Aorta (tissue), 5 donors: ENCODE measurements around the gene ZNF687. TPM values are rescaled to one million over a fixed set of nuclear protein-coding genes. Genes with fewer than 3 reads are reported as not detected.

Source experiments
- ATAC-seq: fragments of 200-7000 bp; cut with Tn5 transposase; one replicate; pipeline ENCODE4 v1.9.1; 2022; ENCODE audit warnings: moderate library complexity; ENCODE audit not compliant: low FRiP score
- DNase-seq, 2 donors: peaks; one replicate each; pipeline ENCODE4 v3.0.0-alpha.2; 2020
- H3K27ac ChIP-seq, 2 donors: one replicate each; pipeline ENCODE4 v1.5.1; 2013; ENCODE audit warnings: low read length in 2 of 2, mild to moderate bottlenecking in 2 of 2, moderate library complexity in 2 of 2, control low read depth in 1 of 2, inconsistent platforms in 1 of 2, low read depth in 1 of 2
- H3K27me3 ChIP-seq, 2 donors: one replicate each; pipeline ENCODE4 v1.6.1; 2013; ENCODE audit warnings: control low read depth in 1 of 2, low read length in 1 of 2, mild to moderate bottlenecking in 1 of 2, moderate library complexity in 1 of 2; ENCODE audit not compliant: insufficient read depth in 2 of 2, control insufficient read depth in 1 of 2
- H3K36me3 ChIP-seq, 2 donors: one replicate each; pipeline ENCODE4 v1.6.1; 2013; ENCODE audit warnings: control low read depth in 1 of 2, low read length in 1 of 2, mild to moderate bottlenecking in 1 of 2; ENCODE audit not compliant: insufficient read depth in 2 of 2, control insufficient read depth in 1 of 2
- H3K4me1 ChIP-seq, 2 donors: one replicate each; pipeline ENCODE4 v1.6.1; 2013; ENCODE audit warnings: low read length in 2 of 2, control low read depth in 1 of 2, mild to moderate bottlenecking in 1 of 2, moderate library complexity in 1 of 2; ENCODE audit not compliant: insufficient read depth in 2 of 2, control insufficient read depth in 1 of 2
- H3K4me3 ChIP-seq, 2 donors: one replicate each; pipeline ENCODE4 v1.5.1; 2013; ENCODE audit warnings: low read length in 2 of 2, control low read depth in 1 of 2, mild to moderate bottlenecking in 1 of 2
- H3K9me3 ChIP-seq: one replicate; pipeline ENCODE4 v1.6.1; 2013; ENCODE audit warnings: mild to moderate bottlenecking, low read length; ENCODE audit not compliant: control insufficient read depth
- WGBS, 2 donors: extraction: QIAGEN DNeasy Blood & Tissue Kit; methylation state at CpG; one replicate each; pipeline ENCODE4 v1.1.7; 2013; 5-methylcytosine and 5-hydroxymethylcytosine counted together
- intact Hi-C, 2 donors: fragments of 100-400 bp; cut with DNase I; formaldehyde crosslinking; loops; one replicate each; pipeline versions ENCODE4 v1.14.2 to v1.15.0; 2022
- polyA plus RNA-seq, 2 donors: library from polyadenylated mRNA; stranded (reverse); fragments of 200-250 nt; gene quantifications; one replicate each; pipeline ENCODE4 v1.2.3, GENCODE V29; 2013
- total RNA-seq, 2 donors: library from RNA; stranded (reverse); fragmentation: NEBNext Ultra II Directional; extraction: Animal tissue kit (Norgen Biotek cat#: 25700); gene quantifications; one replicate each; pipeline ENCODE4 v1.2.1, GENCODE V29; 2021
- donor health status: healthy with polysubstance abuse.
- donor health status: Bipolar disorder and iron deficiency.
- donor health status: DM: no; HTN: no; CAD: no.
- donor health status: DM: no; HTN: no; CAD: no.
- donor health status: DM: yes; HTN: yes; CAD: no.

Gene ZNF687
- total and polyA plus RNA-seq, 4 donors: 7.7 to 24.0 (median 14.0) TPM

DNA sequence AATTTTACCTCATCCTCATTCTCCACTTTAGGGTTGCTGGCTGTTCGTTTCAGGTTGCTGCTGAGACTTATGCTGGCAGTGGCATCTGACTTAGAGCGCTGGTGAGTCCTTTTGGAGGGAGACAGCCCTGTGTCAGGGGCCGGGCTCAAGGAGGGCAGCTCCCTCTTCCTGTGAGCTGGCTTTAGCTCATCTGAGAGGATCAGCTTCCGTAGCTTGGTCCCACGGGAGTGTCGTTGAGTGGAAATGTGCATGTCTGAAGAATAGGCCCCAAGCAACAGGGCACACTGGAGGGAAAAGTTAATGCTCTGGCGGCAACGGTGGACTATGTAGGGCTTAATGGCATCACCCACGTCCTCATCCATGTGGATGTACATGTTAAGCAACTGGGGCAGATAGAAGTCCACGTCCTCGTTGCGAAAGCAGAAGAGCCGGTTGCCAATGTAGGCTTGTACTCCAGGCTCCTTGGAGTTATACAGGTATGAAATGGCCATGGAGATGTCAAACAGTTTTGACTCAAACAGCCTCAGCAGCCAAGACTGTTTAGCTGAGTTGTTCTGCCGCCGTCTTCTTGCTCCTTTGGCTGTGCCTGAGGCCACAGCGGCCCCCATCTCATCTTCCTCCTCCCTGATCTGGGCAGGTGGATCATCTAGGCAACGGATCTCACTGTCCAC is 33.6 kb downstream of the ZNF687 start:
- intact Hi-C loops: no loop called here

DNA sequence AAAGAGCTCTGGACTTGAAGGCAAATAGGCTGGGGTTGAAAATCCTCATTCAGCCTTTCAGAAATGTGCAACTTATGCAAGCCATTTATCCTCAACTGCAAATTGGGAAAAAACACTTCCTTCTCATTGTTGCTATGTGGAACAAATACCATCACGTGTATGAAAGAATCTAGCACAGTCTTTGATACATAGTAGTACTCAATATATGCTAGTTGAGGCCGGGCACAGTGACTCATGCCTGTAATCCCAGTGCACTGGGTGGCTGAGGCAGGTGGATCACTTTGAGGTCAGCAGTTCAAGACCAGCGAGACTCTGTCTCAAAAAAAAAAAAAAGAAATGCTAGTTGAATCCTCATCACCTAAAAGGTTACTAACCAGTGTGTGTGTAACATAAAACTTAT is 36.9 kb downstream of the ZNF687 start:
- ATAC-seq (no peak), DNase-seq (no peak)
- peaks cover 0 to 9% of the 10 kb centered on the region in 2 donors for H3K36me3 ChIP-seq
- H3K27ac ChIP-seq: no peak overlapping the region
- H3K4me1 ChIP-seq: peaks cover 0 to 5% of the 10 kb centered on the region in 2 donors
- intact Hi-C loops: no loop called here
- no peak overlapping the region for H3K4me3 ChIP-seq
- 74 to 75% methylated on average over 3 of the region's 3 CpGs for WGBS, 2 donors
- no peaks in the 10 kb centered on the region for H3K9me3 ChIP-seq
- H3K27me3 ChIP-seq: no peaks in the 10 kb centered on the region

More for the DNA sequence above, 33.6 kb downstream of the ZNF687 start:
- no peak for ATAC-seq
- Histone ChIP-seq H3K4me1 (peaks cover 2 to 4% of the 10 kb centered on the region in 2 donors), H3K4me3 (no peak overlapping the region), H3K36me3 (peaks cover 2 to 12% of the 10 kb centered on the region in 2 donors), H3K27me3 (no peaks in the 10 kb centered on the region), H3K27ac (no peak overlapping the region), H3K9me3 (no peaks in the 10 kb centered on the region)
- no peak for DNase-seq
- 88 to 91% methylated on average over 17 of the region's 17 CpGs for WGBS, 2 donors

DNA sequence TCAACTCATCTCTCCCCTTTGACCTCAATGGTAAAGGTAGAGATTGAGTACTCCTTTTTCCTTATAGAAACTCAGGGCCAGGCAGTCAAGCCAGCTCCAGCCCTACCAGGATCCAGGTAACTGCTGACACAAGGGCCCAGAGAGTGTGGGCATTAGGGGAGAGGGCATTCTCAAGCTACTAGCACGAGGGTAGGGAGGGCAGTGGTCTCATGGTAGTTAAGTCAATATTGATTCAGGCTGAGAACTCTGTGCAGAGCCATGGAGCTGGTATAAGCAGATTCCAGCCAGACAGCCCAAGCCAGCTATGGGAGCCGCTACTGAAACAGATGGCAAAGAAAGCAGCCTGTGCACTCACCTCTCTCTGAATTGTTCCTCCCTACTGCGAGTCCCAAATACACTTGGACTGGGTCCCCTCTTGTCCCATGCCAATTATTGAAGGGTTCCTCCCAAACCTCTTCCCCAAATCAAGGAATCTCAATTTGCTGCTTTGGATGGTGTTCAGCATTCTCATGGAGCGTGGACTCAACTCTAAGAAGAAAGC is 42.4 kb downstream of the ZNF687 start:
- H3K27me3 ChIP-seq: no peaks in the 10 kb centered on the region
- intact Hi-C loops: no loop called here
- H3K27ac ChIP-seq: no peak overlapping the region
- DNase-seq (no peak), ATAC-seq (no peak)
- H3K4me3 ChIP-seq: no peak overlapping the region
- no peaks in the 10 kb centered on the region for H3K9me3 ChIP-seq
- H3K4me1 ChIP-seq: peaks cover 2 to 5% of the 10 kb centered on the region in 2 donors
- H3K36me3 ChIP-seq: peaks cover 0 to 4% of the 10 kb centered on the region in 2 donors
- 76 to 84% methylated on average over 4 of the region's 4 CpGs for whole genome bisulfite sequencing, 2 donors

DNA sequence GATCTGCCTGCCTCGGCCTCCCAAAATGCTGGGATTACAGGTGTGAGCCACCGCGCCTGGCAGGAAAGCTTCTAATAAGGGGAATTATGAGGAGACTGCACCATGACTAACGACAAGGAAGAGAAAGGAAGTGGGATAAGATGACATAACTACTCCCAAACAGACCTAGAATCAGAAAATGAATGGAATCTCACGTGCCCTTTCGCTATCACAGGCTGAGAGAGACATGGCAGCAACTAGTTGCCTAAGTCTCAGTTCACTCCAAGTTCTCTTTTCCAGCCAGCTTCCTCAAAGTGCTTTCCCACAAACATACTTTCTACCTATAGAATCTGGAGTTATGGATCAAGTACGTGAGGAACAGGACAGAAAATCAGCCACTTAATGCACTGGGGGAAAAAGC is 43.1 kb downstream of the ZNF687 start:
- Histone ChIP-seq H3K27me3 (no peaks in the 10 kb centered on the region), H3K9me3 (no peaks in the 10 kb centered on the region), H3K4me3 (no peak overlapping the region), H3K36me3 (peaks cover 0 to 4% of the 10 kb centered on the region in 2 donors), H3K4me1 (peaks cover 2 to 5% of the 10 kb centered on the region in 2 donors), H3K27ac (no peak overlapping the region)
- intact Hi-C loops: loop anchor here in 1 of 2 donors (5.0 kb wide), 1 partner anchor 43 kb away; the partner anchor contains the start of gene ZNF687
- no peak for DNase-seq
- no peak for ATAC-seq
- WGBS, 2 donors: 83 to 87% methylated on average over 7 of the region's 7 CpGs

DNA sequence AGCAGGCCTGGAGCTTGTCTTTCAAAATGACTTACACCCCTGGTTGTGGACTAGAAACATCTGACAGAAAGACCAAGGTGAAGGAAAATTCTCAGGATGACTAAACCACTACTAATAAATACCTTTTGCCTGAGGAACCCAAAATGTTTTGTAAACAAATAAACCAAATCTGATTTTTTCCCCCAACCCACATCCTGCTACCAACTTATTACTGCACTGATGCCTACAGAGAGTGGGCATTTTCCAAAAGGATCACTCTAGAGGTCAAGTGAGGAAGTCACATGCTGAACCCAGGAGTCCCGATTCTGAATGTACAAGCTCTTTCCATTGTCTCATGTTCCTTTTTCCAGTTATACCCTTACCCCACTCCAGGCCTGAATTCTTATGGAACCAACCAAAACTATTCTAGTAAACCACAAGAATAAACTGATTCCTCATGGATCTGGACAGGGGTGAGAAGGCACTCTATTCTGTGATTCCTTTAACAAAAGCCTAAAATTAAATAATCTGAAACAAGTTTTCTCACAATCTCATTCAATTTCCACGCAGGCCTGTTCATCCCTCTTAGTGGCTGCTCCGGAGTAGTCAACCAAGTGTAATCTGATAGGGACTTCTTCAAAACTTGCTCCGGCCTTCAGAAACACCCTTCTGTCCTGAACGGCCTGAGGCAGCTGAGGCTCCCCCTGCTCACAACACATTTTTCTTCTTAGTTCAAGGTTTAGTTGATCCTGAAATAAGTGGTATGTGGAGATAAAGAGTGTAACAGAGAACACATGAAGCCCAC is 43.7 kb downstream of the ZNF687 start:
- Histone ChIP-seq H3K4me3 (peak overlapping the region; percentile 85 to 93), H3K36me3 (peaks cover 0 to 4% of the 10 kb centered on the region in 2 donors), H3K9me3 (no peaks in the 10 kb centered on the region), H3K4me1 (peaks cover under 1 to 2% of the 10 kb centered on the region in 2 donors), H3K27ac (no peak overlapping the region), H3K27me3 (no peaks in the 10 kb centered on the region)
- WGBS, 2 donors: 7 to 10% methylated on average over 5 of the region's 5 CpGs
- no peak for DNase-seq
- intact Hi-C loops: loop anchor here in 1 of 2 donors (5.0 kb wide), 1 partner anchor 44 kb away; the partner anchor contains the start of gene ZNF687
- ATAC-seq: no peak

DNA sequence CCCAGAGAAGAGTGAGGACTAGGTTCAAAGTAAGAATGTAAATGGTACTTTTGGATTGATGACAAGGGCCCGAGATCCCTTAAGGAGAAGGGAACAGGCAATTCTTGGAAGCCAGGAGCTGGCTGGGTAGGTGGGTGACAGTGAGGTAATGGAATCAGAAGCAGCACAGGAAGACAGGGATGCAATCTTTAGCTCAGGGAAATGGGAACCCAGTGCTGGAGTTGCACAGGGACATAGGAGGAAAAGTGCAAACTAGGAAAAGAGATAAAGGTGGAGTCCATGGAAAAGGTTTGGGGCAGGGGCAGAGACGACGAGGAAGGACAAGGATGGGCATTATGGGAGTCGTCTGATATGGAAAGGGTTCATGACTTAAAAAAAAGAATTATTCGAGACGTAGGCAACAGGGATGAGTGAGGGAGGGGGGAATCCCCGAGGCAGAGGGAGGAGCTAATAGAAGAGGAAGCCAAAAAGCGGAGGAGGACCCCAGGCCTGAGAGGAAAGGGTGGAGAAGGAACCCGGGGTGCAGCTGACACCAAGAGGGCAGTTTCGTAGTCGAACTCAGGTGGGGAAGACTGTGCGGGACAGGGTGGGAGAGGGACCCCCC is 44.6 kb downstream of the ZNF687 start:
- intact Hi-C loops: loop anchor here in 1 of 2 donors (1.0 to 5.0 kb wide), 2 partner anchors 15 to 44 kb away; partner anchors contain the start of gene ZNF687
- peak overlapping the region; percentile 59 to 73 for H3K27ac ChIP-seq
- peaks cover 0 to 2% of the 10 kb centered on the region in 2 donors for H3K4me1 ChIP-seq
- H3K9me3 ChIP-seq: no peaks in the 10 kb centered on the region
- ATAC-seq (peak; percentile 82), DNase-seq (peak; percentile 79 to 80)
- H3K36me3 ChIP-seq: peaks cover 0 to 4% of the 10 kb centered on the region in 2 donors
- H3K27me3 ChIP-seq: no peaks in the 10 kb centered on the region
- WGBS, 2 donors: 0% methylated on average over 10 to 12 of the region's 12 CpGs
- H3K4me3 ChIP-seq: peak overlapping the region; percentile 85 to 93

DNA sequence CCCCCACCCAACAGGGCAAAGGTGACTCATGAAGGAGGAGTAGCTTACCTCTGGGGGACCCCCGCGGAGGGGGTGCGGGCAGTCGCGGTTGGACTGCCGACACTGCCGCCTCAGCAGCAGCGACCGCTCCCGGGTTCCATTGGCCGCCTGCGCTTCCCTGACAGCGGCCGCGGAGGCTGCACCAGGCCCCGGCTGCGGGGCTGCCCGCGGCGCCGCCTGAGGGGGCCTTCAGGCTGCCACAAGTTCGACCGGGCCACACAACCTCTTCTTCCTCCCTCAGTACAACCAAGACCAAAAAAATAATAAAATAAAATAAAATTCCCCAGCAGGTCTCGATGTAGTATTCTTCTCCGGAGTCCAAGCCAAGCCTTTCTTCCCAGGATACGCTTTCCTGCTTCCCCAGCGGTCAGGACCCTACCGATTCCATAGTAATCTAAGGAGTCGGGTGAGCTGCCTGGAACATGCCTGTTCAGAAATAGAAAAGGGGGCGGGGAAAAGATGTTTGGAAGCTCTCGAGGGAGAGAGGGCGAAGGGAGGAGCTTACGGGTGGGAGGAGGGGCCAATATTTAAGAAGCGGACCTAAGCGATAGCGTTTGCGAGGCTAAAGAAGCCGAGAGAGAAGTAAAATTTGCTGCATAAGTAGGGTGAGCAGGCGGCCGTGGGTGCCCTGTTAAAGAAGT is 45.3 kb downstream of the ZNF687 start, which contains the start of gene PI4KB:
TSS of gene PI4KB (minus strand) at position 194 of the 680 bp plus-strand sequence. CDS start 10,935 bp downstream, outside the sequence.
- H3K4me3 ChIP-seq: peak within 1 kb of the TSS; percentile 85 to 93
- peaks cover 0 to 2% of the 10 kb centered on the region in 2 donors for H3K4me1 ChIP-seq
- peaks cover 0 to 4% of the 10 kb centered on the region in 2 donors for H3K36me3 ChIP-seq
- DNase-seq (peak; percentile 91 to 94), ATAC-seq (peak; percentile 98)
- intact Hi-C loops: loop anchor here in 1 of 2 donors (1.0 to 5.0 kb wide), 2 partner anchors 16 to 45 kb away; partner anchors contain the start of gene ZNF687
- no peaks in the 10 kb centered on the region for H3K9me3 ChIP-seq
- H3K27ac ChIP-seq: peak within 1 kb of the TSS; percentile 59 to 85
- 0% methylated on average over 31 to 40 of the region's 40 CpGs for WGBS, 2 donors
- H3K27me3 ChIP-seq: no peaks in the 10 kb centered on the region
